ENCODE measurements around the gene UGGT1.
"Not testable (repeated sequence)": the region's sequence is repeated elsewhere in the genome, so short reads cannot be mapped to it uniquely, and the experiment has no call there.

Gene UGGT1

GRCh38 chr2:128169933-128170709 lies 79.1 kb downstream of the UGGT1 start:
- no peak for TF ChIP-seq CTCF (IDR thresholded peaks at IDR 0.05; ENCODE audit: extremely low read depth, missing control alignments)
- DNase-seq (ENCODE audit: low spot score), result no peak

- no peak for TF ChIP-seq CTCF (IDR thresholded peaks at IDR 0.05; ENCODE audit: extremely low read depth, missing control alignments)
- no peak for DNase-seq (ENCODE audit: low spot score)
These were observed 79.8 kb downstream of the UGGT1 start for GRCh38 chr2:128170776-128171175.

- no peak for DNase-seq (ENCODE audit: low spot score)
- TF ChIP-seq CTCF (IDR thresholded peaks at IDR 0.05; ENCODE audit: extremely low read depth, missing control alignments), result no peak
These were observed 81.2 kb downstream of the UGGT1 start for GRCh38 chr2:128172191-128172590.

- DNase-seq (ENCODE audit: low spot score), result not testable (repeated sequence)
These were observed 83.1 kb downstream of the UGGT1 start for GRCh38 chr2:128174067-128174466.

GRCh38 chr2:128177315-128177714 lies 86.3 kb downstream of the UGGT1 start:
- no peak for TF ChIP-seq CTCF (IDR thresholded peaks at IDR 0.05; ENCODE audit: extremely low read depth, missing control alignments)
- no peak for DNase-seq (ENCODE audit: low spot score)

- no peak for TF ChIP-seq CTCF (IDR thresholded peaks at IDR 0.05; ENCODE audit: extremely low read depth, missing control alignments)
- DNase-seq (ENCODE audit: low spot score), result no peak
These were observed 87.2 kb downstream of the UGGT1 start for GRCh38 chr2:128178149-128178649.

- TF ChIP-seq CTCF (IDR thresholded peaks at IDR 0.05; ENCODE audit: extremely low read depth, missing control alignments), result peak; percentile 42
- peak; percentile 40 for DNase-seq (ENCODE audit: low spot score)
These were observed 87.9 kb downstream of the UGGT1 start for GRCh38 chr2:128178650-128179460.
